Small intestine (tissue), 7 donors: Measurements from ENCODE around the gene PRKCE. TPM values are rescaled to one million over a fixed set of nuclear protein-coding genes. Genes with fewer than 3 reads are reported as not detected.

ENCODE experiments used
- DNase-seq, 2 donors: peaks; one replicate each; pipeline versions ENCODE4 v3.0.0 to v3.0.0-alpha.2; 2013
- FAIRE-seq: peaks from 2 replicates; lab custom pipeline; 2012; peaks lifted over from hg19 to GRCh38; lab: Jason Lieb, UNC
- H3K27ac ChIP-seq, 3 donors: one replicate each; pipeline ENCODE4 v1.5.1; 2013; ENCODE audit warnings: low read length in 2 of 3, mild to moderate bottlenecking in 2 of 3, control low read depth in 1 of 3, inconsistent platforms in 1 of 3, low read depth in 1 of 3, moderate library complexity in 1 of 3
- H3K27me3 ChIP-seq, 3 donors: one replicate each; pipeline ENCODE4 v1.6.1; 2013; ENCODE audit warnings: low read length in 3 of 3, inconsistent platforms in 1 of 3; ENCODE audit not compliant: control insufficient read depth in 3 of 3, insufficient read depth in 3 of 3
- H3K36me3 ChIP-seq, 3 donors: one replicate each; pipeline ENCODE4 v1.6.1; 2013; ENCODE audit warnings: low read length in 3 of 3, inconsistent platforms in 1 of 3, low read depth in 1 of 3, mild to moderate bottlenecking in 1 of 3, moderate library complexity in 1 of 3; ENCODE audit not compliant: control insufficient read depth in 3 of 3, insufficient read depth in 2 of 3
- H3K4me1 ChIP-seq, 3 donors: one replicate each; pipeline ENCODE4 v1.6.1; 2013; ENCODE audit warnings: low read length in 2 of 3, inconsistent platforms in 1 of 3, low read depth in 1 of 3, mild to moderate bottlenecking in 1 of 3, moderate library complexity in 1 of 3; ENCODE audit not compliant: control insufficient read depth in 3 of 3, insufficient read depth in 2 of 3
- H3K4me3 ChIP-seq, 3 donors: one replicate each; pipeline ENCODE4 v1.5.1; 2013; ENCODE audit warnings: low read length in 3 of 3, control low read depth in 1 of 3, inconsistent platforms in 1 of 3, low read depth in 1 of 3, mild to moderate bottlenecking in 1 of 3, moderate library complexity in 1 of 3
- H3K9me3 ChIP-seq, 2 donors: one replicate each; pipeline ENCODE4 v1.6.1; 2013; ENCODE audit warnings: low read depth in 1 of 2, low read length in 1 of 2; ENCODE audit not compliant: control insufficient read depth in 2 of 2, insufficient read depth in 1 of 2
- WGBS, 3 donors: extraction: QIAGEN DNeasy Blood & Tissue Kit; methylation state at CpG; one replicate each; pipeline ENCODE4 v1.1.7; 2013; 5-methylcytosine and 5-hydroxymethylcytosine counted together
- polyA plus RNA-seq, 4 donors: library from polyadenylated mRNA; stranded (reverse) in 3 of 4; unstranded in 1 of 4; fragments of 200-250 nt in 3 of 4; fragments of 120-200 nt in 1 of 4; gene quantifications; one replicate each; pipeline versions ENCODE4 v1.2.1 to v1.2.3, GENCODE V29; 2013
- donor health status: healthy with polysubstance abuse.
- donor health status: control.
- donor health status: control.
- donor health status: Bipolar disorder and iron deficiency.
- donor health status: healthy.

PRKCE gene
- polyA plus RNA-seq, 4 donors = 2.2 to 7.1 (median 5.4) TPM

DNA sequence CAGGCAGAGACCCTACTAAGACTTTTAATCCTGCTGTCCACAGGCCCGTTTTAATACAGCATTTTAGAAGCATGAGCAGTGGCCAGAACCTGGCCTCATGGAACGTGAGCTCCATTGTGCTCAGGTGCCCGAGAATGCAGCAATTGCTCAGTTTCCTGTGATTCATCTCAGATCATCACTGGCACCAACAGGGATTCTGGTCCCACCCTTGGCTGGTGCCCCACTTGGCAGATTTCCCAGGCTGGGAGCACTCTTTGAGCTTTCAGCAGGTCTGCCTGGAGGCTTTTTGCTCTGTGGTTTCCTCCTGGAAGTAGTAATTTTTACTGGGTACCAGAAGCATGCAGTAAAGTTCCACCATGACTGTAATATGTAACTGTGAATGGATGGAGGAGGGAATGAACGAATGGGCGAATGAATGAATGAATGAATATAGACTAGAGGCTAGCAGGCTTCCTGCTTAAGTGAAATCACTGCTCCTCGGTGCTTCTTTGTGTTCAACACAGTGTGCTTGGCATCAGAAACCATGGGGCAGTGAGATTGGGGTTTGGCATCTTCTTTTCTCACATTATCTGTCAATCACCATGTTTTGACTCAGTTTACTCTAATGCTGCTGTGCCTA, 312.9 kb downstream of the PRKCE start:
- Histone ChIP-seq H3K27ac (peak overlapping the region in 2 of 3 donors; percentile 77 to 80), H3K4me1 (peaks cover 13 to 25% (median 18%) of the 10 kb centered on the region in 3 donors), H3K36me3 (no peaks in the 10 kb centered on the region), H3K9me3 (no peaks in the 10 kb centered on the region), H3K4me3 (no peak overlapping the region), H3K27me3 (no peaks in the 10 kb centered on the region)
- peak; percentile 30 to 94 for DNase-seq
- 10 to 39% (median 31%) methylated on average over 6 of the region's 6 CpGs for WGBS, 3 donors
- FAIRE-seq = no peak

GRCh38 chr2:45964906-45965305, 313.4 kb downstream of the PRKCE start:
- Histone ChIP-seq H3K4me3 (no peak overlapping the region), H3K4me1 (peaks cover 13 to 19% (median 18%) of the 10 kb centered on the region in 3 donors), H3K27me3 (no peaks in the 10 kb centered on the region), H3K36me3 (no peaks in the 10 kb centered on the region), H3K27ac (no peak overlapping the region), H3K9me3 (no peaks in the 10 kb centered on the region)
- no peak for DNase-seq
- no peak for FAIRE-seq
- 6 to 14% (median 13%) methylated on average over 4 of the region's 4 CpGs for WGBS, 3 donors

GRCh38 chr2:45965871-45966498, 314.5 kb downstream of the PRKCE start:
- H3K36me3 ChIP-seq = no peaks in the 10 kb centered on the region
- H3K4me3 ChIP-seq = no peak overlapping the region
- H3K4me1 ChIP-seq = peaks cover 5 to 18% (median 9%) of the 10 kb centered on the region in 3 donors
- FAIRE-seq (no peak), DNase-seq (no peak)
- no peaks in the 10 kb centered on the region for H3K27me3 ChIP-seq
- WGBS, 3 donors = 93 to 95% (median 95%) methylated on average over 11 of the region's 11 CpGs
- H3K27ac ChIP-seq = no peak overlapping the region
- H3K9me3 ChIP-seq = no peaks in the 10 kb centered on the region

- H3K36me3 ChIP-seq = no peaks in the 10 kb centered on the region
- peaks cover 3 to 6% (median 3%) of the 10 kb centered on the region in 3 donors for H3K4me1 ChIP-seq
- 71 to 78% (median 77%) methylated on average over 14 of the region's 14 CpGs for WGBS, 3 donors
- no peak for FAIRE-seq
- H3K27me3 ChIP-seq = no peaks in the 10 kb centered on the region
- no peak overlapping the region for H3K27ac ChIP-seq
- H3K4me3 ChIP-seq = no peak overlapping the region
- DNase-seq = no peak
- H3K9me3 ChIP-seq = no peaks in the 10 kb centered on the region
Observed at GRCh38 chr2:45968946-45969584, 317.6 kb downstream of the PRKCE start.

- 34 to 64% (median 42%) methylated on average over 4 of the region's 4 CpGs for WGBS, 3 donors
- H3K4me3 ChIP-seq = no peak overlapping the region
- FAIRE-seq = no peak
- DNase-seq = peak in 1 of 2 donors; percentile 39
- no peaks in the 10 kb centered on the region for H3K9me3 ChIP-seq
- no peaks in the 10 kb centered on the region for H3K27me3 ChIP-seq
- peaks cover 0 to 2% (median 0%) of the 10 kb centered on the region in 3 donors for H3K4me1 ChIP-seq
- peaks cover 0 to 7% (median 0%) of the 10 kb centered on the region in 3 donors for H3K36me3 ChIP-seq
- no peak overlapping the region for H3K27ac ChIP-seq
Observed at GRCh38 chr2:45973426-45973825, 322.0 kb downstream of the PRKCE start.

DNA sequence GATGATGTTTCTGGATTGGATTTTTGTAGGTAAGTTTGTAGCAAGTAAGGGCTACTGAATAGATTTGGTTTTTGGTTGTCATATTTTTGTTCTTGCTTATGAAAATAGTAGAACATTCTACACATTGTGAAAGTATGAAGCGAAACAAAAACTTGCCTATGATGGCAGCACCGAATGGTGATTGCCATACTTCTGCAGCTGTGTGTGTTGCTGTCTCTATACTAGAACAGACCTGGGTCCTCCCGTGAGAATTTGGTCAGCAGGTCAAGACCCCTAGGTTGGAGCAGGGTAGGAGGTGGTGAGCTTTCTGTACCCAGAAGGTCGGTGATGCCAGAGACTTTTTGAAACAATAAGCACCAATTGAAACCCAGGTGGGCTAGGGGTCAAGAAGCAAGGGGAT, 322.6 kb downstream of the PRKCE start:
- Histone ChIP-seq H3K4me1 (peaks cover 0 to 2% (median 0%) of the 10 kb centered on the region in 3 donors), H3K27ac (no peak overlapping the region), H3K4me3 (no peak overlapping the region), H3K9me3 (no peaks in the 10 kb centered on the region), H3K27me3 (no peaks in the 10 kb centered on the region), H3K36me3 (peaks cover 0 to 10% (median 0%) of the 10 kb centered on the region in 3 donors)
- DNase-seq (no peak), FAIRE-seq (no peak)
- WGBS, 3 donors = 84 to 95% (median 91%) methylated on average over 4 of the region's 4 CpGs

DNA sequence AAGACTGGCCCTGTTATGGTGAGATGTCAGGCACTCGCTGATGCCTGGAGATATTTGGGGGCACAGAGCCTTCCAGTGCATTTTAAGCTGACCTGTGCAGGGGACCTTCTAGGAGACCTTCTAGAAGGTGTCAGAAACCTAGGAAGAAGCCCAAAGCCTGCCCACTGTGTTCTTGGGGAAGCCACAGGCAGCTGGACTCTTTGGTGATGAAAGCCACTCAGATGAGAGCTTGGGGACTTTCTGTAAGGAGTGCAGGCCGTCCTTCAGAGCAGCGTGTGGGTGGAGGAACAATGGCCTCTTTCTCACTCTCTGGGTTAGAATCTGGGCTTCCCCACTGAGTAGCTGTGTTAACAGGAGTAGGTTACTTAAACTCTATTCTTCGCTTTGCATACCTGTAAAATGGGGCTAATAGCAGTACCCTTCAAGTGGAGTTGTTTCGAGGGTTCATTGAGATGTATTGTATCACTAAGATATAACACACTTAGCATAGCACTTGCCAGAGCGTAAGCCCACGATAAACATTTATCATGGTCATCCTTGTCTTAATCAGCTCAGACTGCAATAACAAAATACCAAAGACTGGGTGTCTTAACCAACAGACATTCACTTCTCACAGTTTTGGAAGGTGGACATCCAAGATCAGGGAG, 323.4 kb downstream of the PRKCE start:
- peaks cover 0 to 15% (median 0%) of the 10 kb centered on the region in 3 donors for H3K36me3 ChIP-seq
- H3K27ac ChIP-seq = no peak overlapping the region
- H3K4me3 ChIP-seq = no peak overlapping the region
- no peak for DNase-seq
- H3K9me3 ChIP-seq = no peaks in the 10 kb centered on the region
- H3K4me1 ChIP-seq = peaks cover 0 to 2% (median 0%) of the 10 kb centered on the region in 3 donors
- no peaks in the 10 kb centered on the region for H3K27me3 ChIP-seq
- FAIRE-seq = no peak
- 88 to 89% (median 88%) methylated on average over 7 of the region's 7 CpGs for WGBS, 3 donors
